Esophagus muscularis mucosa (tissue), 4 donors: ENCODE data around the gene ZBTB12. TPM values are rescaled to one million over a fixed set of nuclear protein-coding genes. Genes with fewer than 3 reads are reported as not detected.

Experiments
- DNase-seq: peaks from one replicate; pipeline ENCODE4 v3.0.0-alpha.2; 2017; ENCODE audit errors: extremely low spot score
- H3K27ac ChIP-seq, 4 donors: fragments of 200-600 bp; sonication (generic); replicated peaks in 1 of 4; 1 replicate in 3 of 4; 2 replicates in 1 of 4; pipeline ENCODE4 v1.5.1; 2016 to 2019; ENCODE audit warnings: mild to moderate bottlenecking in 1 of 4
- H3K27me3 ChIP-seq, 4 donors: fragments of 200-600 bp; sonication (generic); one replicate each; pipeline versions ENCODE4 v1.5.1 to v1.6.0; 2016 to 2019
- H3K36me3 ChIP-seq, 4 donors: fragments of 200-600 bp; sonication (generic); one replicate each; pipeline ENCODE4 v1.5.1; 2016 to 2019
- H3K4me1 ChIP-seq, 4 donors: fragments of 200-600 bp; sonication (generic); one replicate each; pipeline ENCODE4 v1.5.1; 2016 to 2019
- H3K4me3 ChIP-seq, 4 donors: fragments of 200-600 bp; sonication (generic); 1 replicate in 2 of 4; 2 replicates in 2 of 4; pipeline ENCODE4 v1.5.1; 2016 to 2019; ENCODE audit warnings: mild to moderate bottlenecking in 4 of 4, moderate library complexity in 1 of 4
- H3K9me3 ChIP-seq, 4 donors: fragments of 200-600 bp; sonication (generic); 1 replicate in 3 of 4; 2 replicates in 1 of 4; pipeline ENCODE4 v1.5.1; 2016 to 2019
- EP300 ChIP-seq: sonication (generic); formaldehyde crosslinking; IDR thresholded peaks from one replicate; pipeline ENCODE4 v1.6.1; 2017; ENCODE audit warnings: antibody characterized with exemption
- POLR2A ChIP-seq: fragments of 450-650 bp; IDR thresholded peaks from one replicate; pipeline ENCODE4 v1.6.1; 2017; ENCODE audit warnings: antibody characterized with exemption, moderate library complexity, mild to moderate bottlenecking, low read depth
- POLR2AphosphoS5 ChIP-seq, 2 donors: sonication (generic); formaldehyde crosslinking; IDR thresholded peaks; one replicate each; pipeline ENCODE4 v1.6.1; 2017; ENCODE audit warnings: antibody characterized with exemption in 2 of 2
- WGBS: methylation state at CpG from one replicate; pipeline ENCODE4 v1.1.5; 2018; 5-methylcytosine and 5-hydroxymethylcytosine counted together
- intact Hi-C: fragments of 100-400 bp; cut with DNase I; formaldehyde crosslinking; loops from one replicate; pipeline ENCODE4 v1.15.1; 2023
- total RNA-seq, 4 donors: library from RNA; depleted of rRNA; stranded (reverse); fragments of >200 nt; gene quantifications; one replicate each; pipeline versions ENCODE4 v1.1.0 to v1.2.1, GENCODE V29; 2016
- TF ChIP-seq, protein P1 (sequence below), 3 experiments: fragments of 200-600 bp in 2 of 3; fragments of 450-650 bp in 1 of 3; sonication (generic) in 2 of 3; IDR thresholded peaks; one replicate each; pipeline ENCODE4 v1.5.1; 2017 to 2019; ENCODE audit warnings: antibody characterized with exemption in 3 of 3, mild to moderate bottlenecking in 2 of 3, moderate library complexity in 1 of 3

ZBTB12 gene
- total RNA-seq, 4 donors from 2014 or later: 0.66 to 2.5 (median 1.6) TPM

- DNase-seq: no peak
- TF ChIP-seq POLR2A (no peak), EP300 (no peak)
Observed at GRCh38 chr6:31877125-31877650, 24.7 kb downstream of the ZBTB12 start.

DNA sequence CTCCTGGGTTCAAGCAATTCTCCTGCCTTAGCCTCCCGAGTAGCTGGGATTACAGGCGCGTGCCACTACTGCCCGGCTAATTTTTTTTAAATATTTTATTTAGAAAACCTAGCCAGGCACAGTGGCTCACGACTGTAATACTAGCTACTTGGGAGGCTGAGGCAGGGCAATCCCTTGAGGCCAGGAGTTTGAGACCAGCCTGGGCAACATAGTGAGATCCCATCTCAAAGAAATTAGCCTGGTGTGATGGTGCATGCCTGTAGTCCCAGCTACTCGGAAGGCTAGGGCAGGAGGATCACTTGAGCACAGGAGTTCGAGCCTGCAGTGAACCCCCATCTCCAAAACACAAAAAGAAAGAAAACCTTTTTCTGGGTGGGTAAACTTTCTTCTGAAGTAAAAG is 25.5 kb downstream of the ZBTB12 start:
- H3K27ac ChIP-seq: no peak overlapping the region
- peaks cover 18 to 21% (median 19%) of the 10 kb centered on the region in 4 donors for H3K36me3 ChIP-seq
- no peaks in the 10 kb centered on the region for H3K4me1 ChIP-seq
- no peaks in the 10 kb centered on the region for H3K27me3 ChIP-seq
- H3K4me3 ChIP-seq: no peak overlapping the region
- H3K9me3 ChIP-seq: no peaks in the 10 kb centered on the region
- no peak for DNase-seq
- WGBS: 85% methylated on average over 7 of the region's 7 CpGs
- intact Hi-C loops: no loop called here
- TF ChIP-seq, protein P1, sequence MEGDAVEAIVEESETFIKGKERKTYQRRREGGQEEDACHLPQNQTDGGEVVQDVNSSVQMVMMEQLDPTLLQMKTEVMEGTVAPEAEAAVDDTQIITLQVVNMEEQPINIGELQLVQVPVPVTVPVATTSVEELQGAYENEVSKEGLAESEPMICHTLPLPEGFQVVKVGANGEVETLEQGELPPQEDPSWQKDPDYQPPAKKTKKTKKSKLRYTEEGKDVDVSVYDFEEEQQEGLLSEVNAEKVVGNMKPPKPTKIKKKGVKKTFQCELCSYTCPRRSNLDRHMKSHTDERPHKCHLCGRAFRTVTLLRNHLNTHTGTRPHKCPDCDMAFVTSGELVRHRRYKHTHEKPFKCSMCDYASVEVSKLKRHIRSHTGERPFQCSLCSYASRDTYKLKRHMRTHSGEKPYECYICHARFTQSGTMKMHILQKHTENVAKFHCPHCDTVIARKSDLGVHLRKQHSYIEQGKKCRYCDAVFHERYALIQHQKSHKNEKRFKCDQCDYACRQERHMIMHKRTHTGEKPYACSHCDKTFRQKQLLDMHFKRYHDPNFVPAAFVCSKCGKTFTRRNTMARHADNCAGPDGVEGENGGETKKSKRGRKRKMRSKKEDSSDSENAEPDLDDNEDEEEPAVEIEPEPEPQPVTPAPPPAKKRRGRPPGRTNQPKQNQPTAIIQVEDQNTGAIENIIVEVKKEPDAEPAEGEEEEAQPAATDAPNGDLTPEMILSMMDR (IDR thresholded peaks at IDR 0.05): no peak
- TF ChIP-seq EP300 (no peak), POLR2AphosphoS5 (IDR thresholded peaks at IDR 0.05) (no peak), POLR2A (no peak)

More at GRCh38 chr6:31877125-31877650, 24.7 kb downstream of the ZBTB12 start:
- intact Hi-C loops: no loop called here
- WGBS: 75% methylated on average over 3 of the region's 3 CpGs
- Histone ChIP-seq H3K4me3 (no peak overlapping the region), H3K36me3 (peaks cover 23 to 29% (median 28%) of the 10 kb centered on the region in 4 donors), H3K4me1 (no peaks in the 10 kb centered on the region), H3K9me3 (no peaks in the 10 kb centered on the region), H3K27ac (no peak overlapping the region), H3K27me3 (no peaks in the 10 kb centered on the region)

- H3K4me1 ChIP-seq: no peaks in the 10 kb centered on the region
- no peak for DNase-seq
- no peaks in the 10 kb centered on the region for H3K27me3 ChIP-seq
- intact Hi-C loops: no loop called here
- H3K36me3 ChIP-seq: peaks cover 14 to 16% (median 15%) of the 10 kb centered on the region in 4 donors
- WGBS: 68% methylated on average over 5 of the region's 5 CpGs
- no peak overlapping the region for H3K27ac ChIP-seq
- H3K9me3 ChIP-seq: no peaks in the 10 kb centered on the region
- H3K4me3 ChIP-seq: no peak overlapping the region
- TF ChIP-seq POLR2AphosphoS5 (IDR thresholded peaks at IDR 0.05) (no peak), POLR2A (no peak), EP300 (no peak)
- TF ChIP-seq, protein P1 (IDR thresholded peaks at IDR 0.05): no peak
Observed at GRCh38 chr6:31875877-31876276, 26.0 kb downstream of the ZBTB12 start.

DNA sequence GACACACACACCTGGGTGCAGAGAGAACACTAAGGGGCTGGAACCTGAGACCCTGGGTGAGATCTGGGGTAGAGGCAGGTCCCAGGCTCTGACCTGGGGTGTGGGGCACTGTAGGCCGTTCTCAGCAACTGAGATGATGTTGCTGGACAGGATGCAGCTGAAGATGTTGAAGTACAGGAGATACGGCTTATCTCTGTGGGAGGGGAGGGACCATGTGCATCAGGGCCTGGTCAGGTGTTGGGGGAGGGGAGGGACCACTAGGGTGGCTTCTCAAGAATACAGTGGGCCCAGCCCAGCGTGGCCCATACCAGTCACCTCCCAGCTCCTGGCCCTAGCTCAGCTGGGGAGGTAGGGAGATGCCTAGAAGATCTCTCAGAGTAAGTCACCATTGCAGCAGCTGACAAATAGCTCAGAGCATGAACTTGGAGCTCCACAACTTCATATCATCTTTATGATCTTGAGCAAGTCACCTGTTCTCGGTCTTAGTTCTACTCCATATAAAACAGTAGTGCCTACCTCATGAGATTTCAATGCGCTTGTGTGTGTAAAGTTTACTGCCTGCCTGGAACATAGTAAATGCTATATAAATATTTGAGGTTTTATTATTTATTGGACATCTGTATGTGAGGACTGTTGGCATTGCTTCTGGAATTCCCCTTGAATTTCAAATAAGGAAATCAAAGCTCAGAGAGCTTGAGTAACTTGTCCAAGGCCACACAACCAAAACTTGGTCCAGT is 26.9 kb downstream of the ZBTB12 start:
- intact Hi-C loops: no loop called here

DNA sequence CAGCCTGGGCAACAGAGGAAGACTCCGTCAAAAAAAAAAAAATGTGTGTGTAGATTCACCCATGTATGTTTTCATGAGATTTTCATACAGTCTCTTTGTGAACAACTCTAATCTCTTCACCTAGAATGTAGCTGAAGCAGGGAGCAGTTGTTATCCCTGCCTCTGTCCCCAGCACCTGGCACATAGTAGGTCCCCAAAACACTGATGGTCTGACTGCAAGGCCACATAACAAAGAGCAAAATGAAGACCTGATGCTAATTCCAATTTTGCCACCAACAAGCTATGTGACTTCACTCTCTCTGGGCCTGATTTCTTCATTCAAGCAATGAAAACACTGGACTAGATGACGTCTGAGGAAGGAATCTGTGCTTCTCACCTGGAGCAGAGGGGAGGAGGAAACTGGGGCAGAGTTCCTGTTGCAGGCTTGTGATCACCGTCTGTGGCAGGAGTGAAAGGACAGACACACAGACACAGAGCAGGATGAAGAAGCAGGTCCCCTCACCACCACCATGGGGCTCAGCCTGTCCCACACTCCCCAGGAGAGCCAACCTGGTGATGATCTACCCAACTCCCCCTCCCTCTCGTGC is 27.7 kb downstream of the ZBTB12 start:
- Histone ChIP-seq H3K4me1 (no peaks in the 10 kb centered on the region), H3K4me3 (no peak overlapping the region), H3K36me3 (no peaks in the 10 kb centered on the region), H3K27ac (no peak overlapping the region), H3K9me3 (no peaks in the 10 kb centered on the region), H3K27me3 (no peaks in the 10 kb centered on the region)
- WGBS: 57% methylated on average over 4 of the region's 4 CpGs
- intact Hi-C loops: no loop called here
- DNase-seq: no peak
- TF ChIP-seq, protein P1 (IDR thresholded peaks at IDR 0.05): no peak
- no peak for TF ChIP-seq EP300
- TF ChIP-seq POLR2AphosphoS5 (IDR thresholded peaks at IDR 0.05): no peak
- no peak for TF ChIP-seq POLR2A

More for the DNA sequence above, 26.9 kb downstream of the ZBTB12 start:
- H3K27ac ChIP-seq: no peak overlapping the region
- H3K9me3 ChIP-seq: no peaks in the 10 kb centered on the region
- 80% methylated on average over 5 of the region's 5 CpGs for WGBS
- no peak overlapping the region for H3K4me3 ChIP-seq
- peaks cover 5 to 7% (median 6%) of the 10 kb centered on the region in 4 donors for H3K36me3 ChIP-seq
- H3K4me1 ChIP-seq: no peaks in the 10 kb centered on the region
- DNase-seq: no peak
- TF ChIP-seq, protein P1 (IDR thresholded peaks at IDR 0.05): no peak
- TF ChIP-seq EP300 (no peak), POLR2A (no peak), POLR2AphosphoS5 (IDR thresholded peaks at IDR 0.05) (no peak)
- H3K27me3 ChIP-seq: no peaks in the 10 kb centered on the region
